Neural crest cell (in vitro differentiated cells): Measurements from ENCODE around the gene GNG7. TPM values are rescaled to one million over a fixed set of nuclear protein-coding genes. Genes with fewer than 3 reads are reported as not detected.
"Not testable (repeated sequence)": the region's sequence is repeated elsewhere in the genome, so short reads cannot be mapped to it uniquely, and the experiment has no call there.

ENCODE experiments used
- DNase-seq: peaks from one replicate; pipeline ENCODE4 v3.0.0; 2021; ENCODE audit warnings: low read depth, mixed read lengths, low spot score
- H3K27ac Mint-ChIP-seq: one replicate; pipeline ENCODE4 v1.8.0; 2021; ENCODE audit warnings: mild to moderate bottlenecking, mixed read lengths; ENCODE audit not compliant: unreplicated experiment
- H3K27me3 Mint-ChIP-seq: 2 replicates; pipeline ENCODE4 v1.8.0; 2021; ENCODE audit warnings: low read depth, mild to moderate bottlenecking, mixed read lengths
- H3K36me3 Mint-ChIP-seq: 2 replicates; pipeline ENCODE4 v1.8.0; 2021; ENCODE audit warnings: low read depth, mild to moderate bottlenecking, mixed read lengths
- H3K4me1 Mint-ChIP-seq: 2 replicates; pipeline ENCODE4 v1.8.0; 2021; ENCODE audit warnings: mixed read lengths
- H3K4me3 Mint-ChIP-seq: one replicate; pipeline ENCODE4 v1.8.0; 2021; ENCODE audit warnings: mild to moderate bottlenecking, mixed read lengths
- H3K9me3 Mint-ChIP-seq: 2 replicates; pipeline ENCODE4 v1.8.0; 2021; ENCODE audit warnings: mixed read lengths
- CTCF ChIP-seq: fragments of 200-600 bp; sonication (generic); conservative IDR thresholded peaks from 2 replicates; pipeline ENCODE4 v1.5.0; 2021; ENCODE audit warnings: antibody characterized with exemption, mild to moderate bottlenecking
- total RNA-seq: library from RNA; stranded (reverse); gene quantifications from 2 replicates; pipeline ENCODE4 v1.2.1, GENCODE V29; 2021

GNG7 gene
- total RNA-seq, 1 donor from 2014 or later = 13.9 TPM

- H3K9me3 Mint-ChIP-seq = no peaks in the 10 kb centered on the region
- TF ChIP-seq CTCF = no peak
- H3K4me1 Mint-ChIP-seq = no peaks in the 10 kb centered on the region
- no peak overlapping the region for H3K4me3 Mint-ChIP-seq
- no peak overlapping the region for H3K27ac Mint-ChIP-seq
- no peak for DNase-seq
- H3K36me3 Mint-ChIP-seq = no peaks in the 10 kb centered on the region
- no peaks in the 10 kb centered on the region for H3K27me3 Mint-ChIP-seq
Observed at GRCh38 chr19:2645826-2646225, 56.7 kb downstream of the GNG7 start.

GRCh38 chr19:2643123-2643737 is 59.3 kb downstream of the GNG7 start:
- not testable (repeated sequence) for DNase-seq, H3K4me3 Mint-ChIP-seq, H3K27ac Mint-ChIP-seq, H3K36me3 Mint-ChIP-seq, H3K9me3 Mint-ChIP-seq, H3K4me1 Mint-ChIP-seq, H3K27me3 Mint-ChIP-seq

- Mint-ChIP-seq H3K4me1 (peaks cover 7% of the 10 kb centered on the region), H3K36me3 (no peaks in the 10 kb centered on the region), H3K9me3 (no peaks in the 10 kb centered on the region), H3K27me3 (peaks cover 9% of the 10 kb centered on the region), H3K27ac (no peak overlapping the region), H3K4me3 (no peak overlapping the region)
- TF ChIP-seq CTCF = no peak
- DNase-seq = no peak
Observed at GRCh38 chr19:2641332-2641698, 61.2 kb downstream of the GNG7 start.

- H3K4me3 Mint-ChIP-seq = no peak overlapping the region
- H3K27ac Mint-ChIP-seq = no peak overlapping the region
- no peaks in the 10 kb centered on the region for H3K36me3 Mint-ChIP-seq
- DNase-seq = no peak
- no peaks in the 10 kb centered on the region for H3K9me3 Mint-ChIP-seq
- peaks cover 7% of the 10 kb centered on the region for H3K4me1 Mint-ChIP-seq
- no peak for TF ChIP-seq CTCF
- H3K27me3 Mint-ChIP-seq = peaks cover 9% of the 10 kb centered on the region
Observed at GRCh38 chr19:2640563-2641331, 61.7 kb downstream of the GNG7 start.

- Mint-ChIP-seq H3K4me1 (peaks cover 7% of the 10 kb centered on the region), H3K9me3 (no peaks in the 10 kb centered on the region), H3K27me3 (peaks cover 9% of the 10 kb centered on the region), H3K36me3 (no peaks in the 10 kb centered on the region), H3K27ac (no peak overlapping the region), H3K4me3 (no peak overlapping the region)
- DNase-seq = no peak
- TF ChIP-seq CTCF = no peak
Observed at GRCh38 chr19:2639999-2640398, 62.5 kb downstream of the GNG7 start.

GRCh38 chr19:2638417-2638940 is 64.0 kb downstream of the GNG7 start:
- Mint-ChIP-seq H3K4me1 (peaks cover 7% of the 10 kb centered on the region), H3K9me3 (no peaks in the 10 kb centered on the region), H3K36me3 (no peaks in the 10 kb centered on the region), H3K27me3 (peaks cover 9% of the 10 kb centered on the region), H3K4me3 (no peak overlapping the region), H3K27ac (no peak overlapping the region)
- no peak for DNase-seq
- TF ChIP-seq CTCF = no peak
